H9 (cell line): ENCODE data around the gene KANSL3. TPM values are rescaled to one million over a fixed set of nuclear protein-coding genes. Genes with fewer than 3 reads are reported as not detected.

Experiments used
- DNase-seq: peaks from one replicate; pipeline ENCODE4 v3.0.0-alpha.2; 2017
- H2AFZ ChIP-seq: one replicate; pipeline ENCODE4 v1.6.1; 2013; ENCODE audit warnings: mild to moderate bottlenecking, low read length, control low read depth, moderate library complexity
- H2AK5ac ChIP-seq: 2 replicates; pipeline ENCODE4 v1.6.1; 2013; ENCODE audit warnings: low read length, control low read depth, mixed read lengths; ENCODE audit not compliant: insufficient read length
- H2BK120ac ChIP-seq: one replicate; pipeline ENCODE4 v1.6.1; 2013; ENCODE audit warnings: low read depth, mild to moderate bottlenecking, low read length, control low read depth, inconsistent platforms; ENCODE audit not compliant: poor library complexity, severe bottlenecking
- H2BK12ac ChIP-seq: 2 replicates; pipeline ENCODE4 v1.6.1; 2013; ENCODE audit warnings: low read length, control low read depth, mixed read lengths, low read depth; ENCODE audit not compliant: insufficient read length
- H2BK15ac ChIP-seq: 2 replicates; pipeline ENCODE4 v1.6.1; 2013; ENCODE audit warnings: low read depth, low read length, control low read depth
- H2BK20ac ChIP-seq: one replicate; pipeline ENCODE4 v1.6.1; 2013; ENCODE audit warnings: low read depth, mild to moderate bottlenecking, low read length, control low read depth, inconsistent platforms; ENCODE audit not compliant: poor library complexity, severe bottlenecking
- H2BK5ac ChIP-seq: 2 replicates; pipeline ENCODE4 v1.6.1; 2013; ENCODE audit warnings: low read length, control low read depth, mixed read lengths; ENCODE audit not compliant: insufficient read length
- H3K14ac ChIP-seq: 2 replicates; pipeline ENCODE4 v1.6.1; 2013; ENCODE audit warnings: low read length, control low read depth; ENCODE audit not compliant: insufficient read depth
- H3K18ac ChIP-seq: 2 replicates; pipeline ENCODE4 v1.6.1; 2013; ENCODE audit warnings: low read depth, mild to moderate bottlenecking, mixed read lengths, low read length, control low read depth; ENCODE audit not compliant: insufficient read length
- H3K23ac ChIP-seq: 2 replicates; pipeline ENCODE4 v1.6.1; 2013; ENCODE audit warnings: low read length, control low read depth, mixed read lengths, low read depth; ENCODE audit not compliant: insufficient read length
- H3K23me2 ChIP-seq: 2 replicates; pipeline ENCODE4 v1.6.1; 2013; ENCODE audit warnings: low read depth, mild to moderate bottlenecking, mixed read lengths, low read length, control low read depth; ENCODE audit not compliant: insufficient read length, poor library complexity, severe bottlenecking
- H3K27ac ChIP-seq: 2 replicates; pipeline ENCODE4 v1.5.1; 2013; ENCODE audit warnings: low read length, control low read depth, mixed read lengths, low read depth; ENCODE audit not compliant: insufficient read length
- H3K27me3 ChIP-seq: 2 replicates; pipeline ENCODE4 v1.6.1; 2013; ENCODE audit warnings: low read length, control low read depth, inconsistent platforms; ENCODE audit not compliant: insufficient read depth
- H3K4ac ChIP-seq: 2 replicates; pipeline ENCODE4 v1.6.1; 2013; ENCODE audit warnings: low read depth, mild to moderate bottlenecking, control low read depth, inconsistent platforms, low read length, moderate library complexity
- H3K4me1 ChIP-seq: 2 replicates; pipeline ENCODE4 v1.6.1; 2013; ENCODE audit warnings: low read length, control low read depth, inconsistent platforms; ENCODE audit not compliant: insufficient read depth
- H3K4me2 ChIP-seq: 2 replicates; pipeline ENCODE4 v1.6.1; 2013; ENCODE audit warnings: low read length, control low read depth, mixed read lengths; ENCODE audit not compliant: insufficient read length, insufficient read depth
- H3K56ac ChIP-seq: 2 replicates; pipeline ENCODE4 v1.6.1; 2013; ENCODE audit warnings: low read depth, mild to moderate bottlenecking, mixed read lengths, low read length, control low read depth; ENCODE audit not compliant: insufficient read length
- H3K79me1 ChIP-seq: 2 replicates; pipeline ENCODE4 v1.6.1; 2013; ENCODE audit warnings: low read depth, mild to moderate bottlenecking, moderate library complexity, low read length, control low read depth, inconsistent platforms; ENCODE audit not compliant: insufficient read depth, poor library complexity, severe bottlenecking
- H3K79me2 ChIP-seq: 2 replicates; pipeline ENCODE4 v1.6.1; 2013; ENCODE audit warnings: low read length, control low read depth, inconsistent platforms; ENCODE audit not compliant: insufficient read depth
- H3K9ac ChIP-seq: 2 replicates; pipeline ENCODE4 v1.6.1; 2013; ENCODE audit warnings: low read length, control low read depth, mixed read lengths; ENCODE audit not compliant: insufficient read length; ENCODE audit errors: extremely low read depth
- H3K9me3 ChIP-seq: one replicate; pipeline ENCODE4 v1.6.1; 2013; ENCODE audit warnings: low read depth, low read length, inconsistent platforms; ENCODE audit not compliant: control insufficient read depth
- H3T11ph ChIP-seq: one replicate; pipeline ENCODE4 v1.6.1; 2013; ENCODE audit warnings: mild to moderate bottlenecking, low read length, control low read depth, inconsistent platforms
- H4K20me1 ChIP-seq: one replicate; pipeline ENCODE4 v1.6.1; 2013; ENCODE audit not compliant: control insufficient read depth, insufficient read length, insufficient read depth
- H4K5ac ChIP-seq: 2 replicates; pipeline ENCODE4 v1.6.1; 2013; ENCODE audit warnings: low read depth, mild to moderate bottlenecking, mixed read lengths, low read length, control low read depth; ENCODE audit not compliant: insufficient read length
- H4K8ac ChIP-seq: replicated peaks from 2 replicates; pipeline ENCODE4 v1.6.1; 2013; ENCODE audit warnings: low read length, control low read depth, mixed read lengths, low read depth; ENCODE audit not compliant: insufficient read length
- H4K91ac ChIP-seq: 2 replicates; pipeline ENCODE4 v1.6.1; 2013; ENCODE audit warnings: low read depth, mild to moderate bottlenecking, moderate library complexity, mixed read lengths, low read length, control low read depth; ENCODE audit not compliant: insufficient read length
- H3K27ac Mint-ChIP-seq, 3 experiments: 2 replicates in 2 of 3; 3 replicates in 1 of 3; pipeline ENCODE4 v1.8.0; 2020 to 2021; ENCODE audit warnings: mixed read lengths in 3 of 3, mild to moderate bottlenecking in 1 of 3, moderate library complexity in 1 of 3
- H3K27me3 Mint-ChIP-seq: 2 replicates; pipeline ENCODE4 v1.8.0; 2021; ENCODE audit warnings: low read depth, mild to moderate bottlenecking, moderate library complexity, mixed read lengths
- H3K36me3 Mint-ChIP-seq, 3 experiments: 2 replicates in 2 of 3; 3 replicates in 1 of 3; pipeline ENCODE4 v1.8.0; 2020 to 2021; ENCODE audit warnings: low read depth in 3 of 3, mixed read lengths in 3 of 3; ENCODE audit not compliant: insufficient read depth in 1 of 3
- H3K4me1 Mint-ChIP-seq, 2 experiments: 2 replicates each; pipeline ENCODE4 v1.8.0; 2020; ENCODE audit warnings: mixed read lengths in 2 of 2
- H3K4me3 Mint-ChIP-seq, 2 experiments: 2 replicates in 1 of 2; 3 replicates in 1 of 2; pipeline ENCODE4 v1.8.0; 2020 to 2021; ENCODE audit warnings: mild to moderate bottlenecking in 2 of 2, mixed read lengths in 2 of 2, moderate library complexity in 1 of 2
- H3K9me3 Mint-ChIP-seq, 2 experiments: 2 replicates in 1 of 2; 3 replicates in 1 of 2; pipeline ENCODE4 v1.8.0; 2020; ENCODE audit warnings: mild to moderate bottlenecking in 2 of 2, mixed read lengths in 2 of 2, moderate library complexity in 1 of 2
- WGBS: extraction: QIAGEN DNeasy Blood & Tissue Kit; methylation state at CpG from one replicate; pipeline ENCODE4 v1.1.7; 2013; ENCODE audit warnings: missing lambda C conversion rate, low lambda C conversion rate, mixed read lengths; ENCODE audit not compliant: insufficient read length; ENCODE audit errors: extremely low coverage; 5-methylcytosine and 5-hydroxymethylcytosine counted together
- total RNA-seq: library from RNA; stranded (reverse); gene quantifications from 2 replicates; pipeline ENCODE4 v1.2.1, GENCODE V29; 2021
- TF ChIP-seq, protein P1 (sequence below): fragments of 200-600 bp; sonication (generic); conservative IDR thresholded peaks from 3 replicates; pipeline ENCODE4 v1.8.0; 2021; ENCODE audit warnings: antibody characterized with exemption, mild to moderate bottlenecking

The KANSL3 gene
- total RNA-seq, 1 experiment from 2014 or later = 35.7 TPM

DNA sequence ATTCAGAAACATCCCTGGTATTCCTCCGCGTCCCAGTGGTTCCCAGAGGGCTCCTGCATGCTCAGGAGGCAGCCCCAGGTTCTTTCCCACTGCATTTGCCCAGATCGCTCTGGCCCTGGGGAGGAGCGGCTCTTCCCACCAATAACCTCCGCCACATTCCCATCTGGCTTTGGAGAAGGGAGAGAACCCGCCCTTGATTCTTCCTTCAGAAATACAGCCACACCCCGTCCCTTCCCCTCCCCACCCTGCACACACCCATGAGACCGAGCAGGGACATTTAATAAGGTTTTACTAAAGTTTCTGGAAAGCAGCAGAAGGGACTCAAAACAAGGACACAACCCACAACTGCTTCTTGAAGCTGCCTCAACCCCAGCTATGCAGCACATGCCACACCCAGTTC, 79.6 kb downstream of the KANSL3 start:
- no peaks in the 10 kb centered on the region for H3K23me2 ChIP-seq
- no peak overlapping the region for H4K91ac ChIP-seq
- no peak overlapping the region for H2AK5ac ChIP-seq
- no peak overlapping the region for H3K18ac ChIP-seq
- no peak overlapping the region for H2AFZ ChIP-seq
- H2BK12ac ChIP-seq = no peak overlapping the region
- no peaks in the 10 kb centered on the region for H3K27me3 ChIP-seq
- H3K4me1 ChIP-seq = no peaks in the 10 kb centered on the region
- H3K79me1 ChIP-seq = no peaks in the 10 kb centered on the region
- H3K4me1 Mint-ChIP-seq = peaks cover 15 to 19% of the 10 kb centered on the region in 2 experiments
- no peak overlapping the region for H3K56ac ChIP-seq
- no peaks in the 10 kb centered on the region for H3K79me2 ChIP-seq
- no peak overlapping the region for H2BK120ac ChIP-seq
- no peaks in the 10 kb centered on the region; the same call in none of the 2 replicates for H3K27me3 Mint-ChIP-seq
- H3K9me3 Mint-ChIP-seq = peaks cover 0 to 2% of the 10 kb centered on the region in 2 experiments; a peak in 2 of 5 replicates
- no peak overlapping the region for H3K4me2 ChIP-seq
- no peak overlapping the region for H2BK15ac ChIP-seq
- no peak overlapping the region for H3T11ph ChIP-seq
- H4K20me1 ChIP-seq = no peaks in the 10 kb centered on the region
- DNase-seq = no peak
- no peak overlapping the region for H3K4ac ChIP-seq
- 0 out of 7 replicates have a peak overlapping the region, but pooled peaks of 1 of the 3 experiments have one; percentile 57 for H3K27ac Mint-ChIP-seq
- no peaks in the 10 kb centered on the region; a peak in 1 of 7 replicates for H3K36me3 Mint-ChIP-seq
- WGBS = no CpG with 5 or more reads among the region's 8 CpGs
- no peaks in the 10 kb centered on the region for H3K9me3 ChIP-seq
- H2BK20ac ChIP-seq = no peak overlapping the region
- no peak overlapping the region for H2BK5ac ChIP-seq
- H3K9ac ChIP-seq = no peak overlapping the region
- no peak overlapping the region for H3K14ac ChIP-seq
- no peak overlapping the region for H4K5ac ChIP-seq
- H3K4me3 Mint-ChIP-seq = peak overlapping the region in 1 of 2 experiments; percentile 32; a peak in 1 of 5 replicates
- no peak overlapping the region for H4K8ac ChIP-seq
- H3K27ac ChIP-seq = no peak overlapping the region
- TF ChIP-seq, protein P1, sequence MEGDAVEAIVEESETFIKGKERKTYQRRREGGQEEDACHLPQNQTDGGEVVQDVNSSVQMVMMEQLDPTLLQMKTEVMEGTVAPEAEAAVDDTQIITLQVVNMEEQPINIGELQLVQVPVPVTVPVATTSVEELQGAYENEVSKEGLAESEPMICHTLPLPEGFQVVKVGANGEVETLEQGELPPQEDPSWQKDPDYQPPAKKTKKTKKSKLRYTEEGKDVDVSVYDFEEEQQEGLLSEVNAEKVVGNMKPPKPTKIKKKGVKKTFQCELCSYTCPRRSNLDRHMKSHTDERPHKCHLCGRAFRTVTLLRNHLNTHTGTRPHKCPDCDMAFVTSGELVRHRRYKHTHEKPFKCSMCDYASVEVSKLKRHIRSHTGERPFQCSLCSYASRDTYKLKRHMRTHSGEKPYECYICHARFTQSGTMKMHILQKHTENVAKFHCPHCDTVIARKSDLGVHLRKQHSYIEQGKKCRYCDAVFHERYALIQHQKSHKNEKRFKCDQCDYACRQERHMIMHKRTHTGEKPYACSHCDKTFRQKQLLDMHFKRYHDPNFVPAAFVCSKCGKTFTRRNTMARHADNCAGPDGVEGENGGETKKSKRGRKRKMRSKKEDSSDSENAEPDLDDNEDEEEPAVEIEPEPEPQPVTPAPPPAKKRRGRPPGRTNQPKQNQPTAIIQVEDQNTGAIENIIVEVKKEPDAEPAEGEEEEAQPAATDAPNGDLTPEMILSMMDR = no peak
- no peak overlapping the region for H3K23ac ChIP-seq
